Osteocyte (in vitro differentiated cells): Measurements from ENCODE around the gene PPP1R37. TPM values are rescaled to one million over a fixed set of nuclear protein-coding genes. Genes with fewer than 3 reads are reported as not detected.

Source experiments
- DNase-seq: peaks from one replicate; pipeline ENCODE4 v3.0.0; 2021; ENCODE audit warnings: mixed read lengths; ENCODE audit not compliant: unreplicated experiment; ENCODE audit errors: extremely low spot score
- H3K27ac Mint-ChIP-seq: one replicate; pipeline ENCODE4 v1.8.0; 2021; ENCODE audit warnings: mild to moderate bottlenecking, mixed read lengths; ENCODE audit not compliant: unreplicated experiment
- H3K27me3 Mint-ChIP-seq: one replicate; pipeline ENCODE4 v1.8.0; 2021; ENCODE audit warnings: mixed read lengths; ENCODE audit not compliant: unreplicated experiment
- H3K36me3 Mint-ChIP-seq: one replicate; pipeline ENCODE4 v1.8.0; 2021; ENCODE audit warnings: mixed read lengths; ENCODE audit not compliant: unreplicated experiment
- H3K4me1 Mint-ChIP-seq: one replicate; pipeline ENCODE4 v1.8.0; 2021; ENCODE audit warnings: mixed read lengths; ENCODE audit not compliant: unreplicated experiment
- H3K4me3 Mint-ChIP-seq: one replicate; pipeline ENCODE4 v1.8.0; 2021; ENCODE audit warnings: mild to moderate bottlenecking, moderate library complexity, mixed read lengths; ENCODE audit not compliant: unreplicated experiment
- H3K9me3 Mint-ChIP-seq: one replicate; pipeline ENCODE4 v1.8.0; 2021; ENCODE audit warnings: mixed read lengths; ENCODE audit not compliant: unreplicated experiment
- CTCF ChIP-seq: fragments of 200-600 bp; sonication (generic); IDR thresholded peaks from 2 replicates; pipeline ENCODE4 v1.5.0; 2021; ENCODE audit warnings: antibody characterized with exemption, mild to moderate bottlenecking, moderate library complexity
- total RNA-seq: library from RNA; stranded (reverse); gene quantifications from 2 replicates; pipeline ENCODE4 v1.2.1, GENCODE V29; 2021

PPP1R37 gene
- total RNA-seq, 1 donor from 2014 or later: 34.8 TPM

GRCh38 chr19:45066921-45067661 lies 25.9 kb upstream of the PPP1R37 start:
- Mint-ChIP-seq H3K36me3 (peaks cover 30% of the 10 kb centered on the region), H3K27me3 (no peaks in the 10 kb centered on the region), H3K4me1 (no peaks in the 10 kb centered on the region), H3K9me3 (no peaks in the 10 kb centered on the region), H3K27ac (no peak overlapping the region), H3K4me3 (no peak overlapping the region)
- DNase-seq: no peak
- TF ChIP-seq CTCF: no peak

GRCh38 chr19:45068041-45068440 lies 24.9 kb upstream of the PPP1R37 start:
- Mint-ChIP-seq H3K4me3 (no peak overlapping the region), H3K27ac (no peak overlapping the region), H3K27me3 (no peaks in the 10 kb centered on the region), H3K4me1 (no peaks in the 10 kb centered on the region), H3K9me3 (no peaks in the 10 kb centered on the region), H3K36me3 (peaks cover 26% of the 10 kb centered on the region)
- DNase-seq: no peak
- TF ChIP-seq CTCF: no peak

GRCh38 chr19:45069056-45069455 lies 23.9 kb upstream of the PPP1R37 start:
- DNase-seq: no peak
- Mint-ChIP-seq H3K4me3 (no peak overlapping the region), H3K9me3 (no peaks in the 10 kb centered on the region), H3K4me1 (no peaks in the 10 kb centered on the region), H3K36me3 (peaks cover 23% of the 10 kb centered on the region), H3K27me3 (no peaks in the 10 kb centered on the region), H3K27ac (no peak overlapping the region)
- no peak for TF ChIP-seq CTCF

- DNase-seq: no peak
- H3K4me1 Mint-ChIP-seq: peaks cover 2% of the 10 kb centered on the region
- no peaks in the 10 kb centered on the region for H3K9me3 Mint-ChIP-seq
- H3K36me3 Mint-ChIP-seq: peaks cover 20% of the 10 kb centered on the region
- TF ChIP-seq CTCF: no peak
- no peak overlapping the region for H3K27ac Mint-ChIP-seq
- H3K4me3 Mint-ChIP-seq: no peak overlapping the region
- H3K27me3 Mint-ChIP-seq: no peaks in the 10 kb centered on the region
These were observed 22.8 kb upstream of the PPP1R37 start for GRCh38 chr19:45070214-45070613.

- no peak overlapping the region for H3K4me3 Mint-ChIP-seq
- H3K9me3 Mint-ChIP-seq: no peaks in the 10 kb centered on the region
- H3K27me3 Mint-ChIP-seq: no peaks in the 10 kb centered on the region
- H3K36me3 Mint-ChIP-seq: peaks cover 14% of the 10 kb centered on the region
- no peak overlapping the region for H3K27ac Mint-ChIP-seq
- peaks cover 2% of the 10 kb centered on the region for H3K4me1 Mint-ChIP-seq
- DNase-seq: no peak
- TF ChIP-seq CTCF: no peak
These were observed 22.0 kb upstream of the PPP1R37 start for GRCh38 chr19:45070861-45071544.
